ENCODE results near the gene ADAMTS6.
"Not testable (repeated sequence)": the region's sequence is repeated elsewhere in the genome, so short reads cannot be mapped to it uniquely, and the experiment has no call there.

Gene ADAMTS6, protein sequence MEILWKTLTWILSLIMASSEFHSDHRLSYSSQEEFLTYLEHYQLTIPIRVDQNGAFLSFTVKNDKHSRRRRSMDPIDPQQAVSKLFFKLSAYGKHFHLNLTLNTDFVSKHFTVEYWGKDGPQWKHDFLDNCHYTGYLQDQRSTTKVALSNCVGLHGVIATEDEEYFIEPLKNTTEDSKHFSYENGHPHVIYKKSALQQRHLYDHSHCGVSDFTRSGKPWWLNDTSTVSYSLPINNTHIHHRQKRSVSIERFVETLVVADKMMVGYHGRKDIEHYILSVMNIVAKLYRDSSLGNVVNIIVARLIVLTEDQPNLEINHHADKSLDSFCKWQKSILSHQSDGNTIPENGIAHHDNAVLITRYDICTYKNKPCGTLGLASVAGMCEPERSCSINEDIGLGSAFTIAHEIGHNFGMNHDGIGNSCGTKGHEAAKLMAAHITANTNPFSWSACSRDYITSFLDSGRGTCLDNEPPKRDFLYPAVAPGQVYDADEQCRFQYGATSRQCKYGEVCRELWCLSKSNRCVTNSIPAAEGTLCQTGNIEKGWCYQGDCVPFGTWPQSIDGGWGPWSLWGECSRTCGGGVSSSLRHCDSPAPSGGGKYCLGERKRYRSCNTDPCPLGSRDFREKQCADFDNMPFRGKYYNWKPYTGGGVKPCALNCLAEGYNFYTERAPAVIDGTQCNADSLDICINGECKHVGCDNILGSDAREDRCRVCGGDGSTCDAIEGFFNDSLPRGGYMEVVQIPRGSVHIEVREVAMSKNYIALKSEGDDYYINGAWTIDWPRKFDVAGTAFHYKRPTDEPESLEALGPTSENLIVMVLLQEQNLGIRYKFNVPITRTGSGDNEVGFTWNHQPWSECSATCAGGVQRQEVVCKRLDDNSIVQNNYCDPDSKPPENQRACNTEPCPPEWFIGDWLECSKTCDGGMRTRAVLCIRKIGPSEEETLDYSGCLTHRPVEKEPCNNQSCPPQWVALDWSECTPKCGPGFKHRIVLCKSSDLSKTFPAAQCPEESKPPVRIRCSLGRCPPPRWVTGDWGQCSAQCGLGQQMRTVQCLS (N-terminal part only)

GRCh38 chr5:65481635-65482295 lies at the start of gene ADAMTS6:
Gene ADAMTS6, minus strand, starts transcription at chr5:65481920. Its CDS starts 8,247 bp downstream, at chr5:65473673.
- DNase-seq (ENCODE audit: low read depth in 3 of 3, low spot score in 1 of 3) = peak; percentile 21 to 59 (median 53)

DNA sequence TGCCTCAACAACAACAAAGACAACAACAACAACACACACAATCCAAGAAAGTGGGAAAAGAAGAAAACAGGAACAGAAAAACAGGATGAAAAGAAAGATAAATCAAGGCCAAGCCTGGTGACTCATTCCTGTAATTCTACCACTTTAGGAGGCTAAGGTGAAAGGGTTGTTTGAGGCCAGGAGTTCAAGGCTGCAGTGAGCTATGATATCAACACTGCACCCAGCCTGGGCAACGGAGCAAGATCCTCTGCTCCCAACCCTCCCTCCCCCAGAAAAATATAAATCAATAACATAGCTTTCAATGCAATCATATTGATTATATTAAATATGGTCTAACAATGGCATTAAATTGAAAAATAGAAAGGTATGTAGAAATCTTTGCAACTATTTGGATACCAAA lies 49.2 kb upstream of the ADAMTS6 start:
- no peak for DNase-seq (ENCODE audit: low read depth in 3 of 3, low spot score in 1 of 3)

- DNase-seq (ENCODE audit: low read depth in 3 of 3, low spot score in 1 of 3) = no peak
These were observed 44.0 kb upstream of the ADAMTS6 start for GRCh38 chr5:65525726-65526125.

DNA sequence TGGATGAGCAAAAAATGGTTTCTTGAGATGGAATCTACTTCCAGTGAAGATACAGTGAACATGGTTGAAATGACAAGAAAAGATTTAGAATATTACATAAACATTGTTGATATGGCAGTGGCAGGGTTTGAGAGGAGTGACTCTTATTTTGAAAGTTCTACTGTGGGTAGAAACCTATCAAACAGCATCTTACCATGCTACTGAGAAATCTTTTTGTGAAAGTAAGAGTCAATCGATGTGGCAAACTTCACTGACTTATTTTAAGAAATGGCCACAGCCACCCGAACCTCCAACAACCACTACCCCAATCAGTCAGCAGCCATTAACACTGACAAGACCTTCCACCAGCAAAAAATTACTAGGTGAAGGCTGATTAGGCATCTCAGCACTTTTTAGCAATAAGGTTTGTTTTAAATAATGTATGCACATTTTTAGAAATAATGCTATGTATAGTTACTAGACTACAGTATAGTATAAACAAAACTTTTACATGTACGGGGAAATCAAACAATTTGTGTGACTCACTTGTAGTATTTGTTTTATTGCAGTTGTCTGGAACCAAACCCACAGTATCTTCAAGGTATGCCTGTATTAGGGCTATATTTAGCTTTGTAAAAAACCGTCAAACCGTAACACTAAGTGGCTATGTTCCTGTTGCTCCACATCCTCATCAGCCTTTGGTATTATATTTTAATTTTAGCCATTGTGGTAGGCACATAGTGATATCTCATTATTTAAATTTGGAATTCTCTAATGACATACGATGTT lies 30.6 kb upstream of the ADAMTS6 start:
- DNase-seq (ENCODE audit: low read depth in 3 of 3, low spot score in 1 of 3) = no peak

- no peak for DNase-seq (ENCODE audit: low read depth in 3 of 3, low spot score in 1 of 3)
These were observed 27.3 kb upstream of the ADAMTS6 start for GRCh38 chr5:65508978-65509377.

GRCh38 chr5:65506961-65507360 lies 25.2 kb upstream of the ADAMTS6 start:
- no peak for DNase-seq (ENCODE audit: low read depth in 3 of 3, low spot score in 1 of 3)

DNA sequence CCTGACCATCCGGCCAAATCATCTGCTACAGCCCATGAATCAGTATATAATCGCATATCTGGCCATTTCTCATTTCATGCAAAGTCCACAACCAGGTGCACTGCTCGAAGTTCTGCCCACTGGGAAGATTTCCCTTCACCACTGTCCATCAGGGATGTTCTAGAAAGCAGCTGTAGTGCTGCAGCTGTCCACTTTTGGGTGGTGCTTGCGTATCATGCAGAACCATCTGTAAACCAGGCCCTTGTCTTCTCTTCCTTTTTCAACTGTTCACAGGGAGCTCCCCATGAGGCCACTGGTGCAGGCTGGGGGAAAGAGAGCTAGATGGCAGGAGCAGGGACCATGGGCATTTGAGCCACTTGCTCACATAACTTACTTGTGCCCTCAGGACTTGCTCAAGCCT lies 7.4 kb upstream of the ADAMTS6 start:
- no peak for DNase-seq (ENCODE audit: low read depth in 3 of 3, low spot score in 1 of 3)

- DNase-seq (ENCODE audit: low read depth in 3 of 3, low spot score in 1 of 3) = not testable (repeated sequence)
These were observed 6.4 kb upstream of the ADAMTS6 start for GRCh38 chr5:65488038-65488687.

- DNase-seq (ENCODE audit: low read depth in 3 of 3, low spot score in 1 of 3) = not testable (repeated sequence)
These were observed 5.1 kb upstream of the ADAMTS6 start for GRCh38 chr5:65486803-65487202.

DNA sequence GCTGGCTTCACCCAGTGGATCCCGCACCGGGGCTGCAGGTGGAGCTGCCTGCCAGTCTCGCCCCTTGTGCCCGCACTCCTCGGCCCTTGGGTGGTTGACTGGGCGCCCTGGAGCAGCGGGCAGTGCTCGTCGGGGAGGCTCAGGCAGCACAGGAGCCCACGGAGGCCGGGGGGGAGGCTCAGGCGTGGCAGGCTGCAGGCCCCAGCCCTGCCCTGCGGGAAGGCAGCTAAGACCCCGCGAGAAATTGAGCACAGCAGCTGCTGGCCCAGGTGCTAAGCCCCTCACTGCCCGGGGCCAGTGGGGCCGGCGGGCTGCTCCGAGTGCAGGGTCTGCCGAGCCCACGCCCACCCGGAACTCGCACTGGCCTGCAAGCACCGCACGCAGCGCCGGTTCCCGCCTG lies 3.7 kb upstream of the ADAMTS6 start:
- DNase-seq (ENCODE audit: low read depth in 3 of 3, low spot score in 1 of 3) = no peak

DNA sequence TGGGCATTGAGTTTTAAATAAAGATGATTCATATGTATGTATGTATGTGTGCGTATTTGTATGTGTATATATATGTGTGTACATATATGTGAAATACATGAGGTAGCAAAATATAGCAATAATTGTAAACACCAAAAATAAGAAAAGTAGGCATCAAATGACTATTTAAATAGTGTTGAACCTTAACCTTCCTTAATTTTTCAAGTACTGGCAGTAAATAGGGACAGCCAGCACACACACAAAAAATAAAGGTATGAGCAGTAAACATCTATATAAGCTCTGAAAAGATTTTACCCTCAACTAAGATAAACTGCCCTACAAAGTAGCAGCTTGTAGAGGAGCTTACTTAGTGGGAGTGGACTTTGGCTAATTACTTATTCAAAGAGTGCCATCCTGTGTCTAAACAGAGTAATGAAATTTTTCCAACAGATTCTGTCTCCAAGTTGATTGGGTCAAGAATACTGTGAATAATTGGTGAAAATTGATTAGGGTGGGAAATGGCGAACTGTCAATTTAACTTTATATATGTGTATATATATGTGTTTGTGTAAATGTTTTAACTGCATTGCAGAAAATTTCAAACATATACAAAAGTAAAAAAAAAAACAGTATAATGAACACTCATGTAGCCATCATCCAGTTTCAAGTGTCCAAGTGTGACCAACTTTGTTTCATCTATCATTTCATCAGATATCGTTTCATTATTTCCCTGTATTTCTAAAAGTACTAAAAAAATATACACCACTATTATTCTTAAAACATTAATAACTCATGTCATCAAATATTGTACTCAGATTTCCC lies 2.0 kb upstream of the ADAMTS6 start:
- no peak for DNase-seq (ENCODE audit: low read depth in 3 of 3, low spot score in 1 of 3)

DNA sequence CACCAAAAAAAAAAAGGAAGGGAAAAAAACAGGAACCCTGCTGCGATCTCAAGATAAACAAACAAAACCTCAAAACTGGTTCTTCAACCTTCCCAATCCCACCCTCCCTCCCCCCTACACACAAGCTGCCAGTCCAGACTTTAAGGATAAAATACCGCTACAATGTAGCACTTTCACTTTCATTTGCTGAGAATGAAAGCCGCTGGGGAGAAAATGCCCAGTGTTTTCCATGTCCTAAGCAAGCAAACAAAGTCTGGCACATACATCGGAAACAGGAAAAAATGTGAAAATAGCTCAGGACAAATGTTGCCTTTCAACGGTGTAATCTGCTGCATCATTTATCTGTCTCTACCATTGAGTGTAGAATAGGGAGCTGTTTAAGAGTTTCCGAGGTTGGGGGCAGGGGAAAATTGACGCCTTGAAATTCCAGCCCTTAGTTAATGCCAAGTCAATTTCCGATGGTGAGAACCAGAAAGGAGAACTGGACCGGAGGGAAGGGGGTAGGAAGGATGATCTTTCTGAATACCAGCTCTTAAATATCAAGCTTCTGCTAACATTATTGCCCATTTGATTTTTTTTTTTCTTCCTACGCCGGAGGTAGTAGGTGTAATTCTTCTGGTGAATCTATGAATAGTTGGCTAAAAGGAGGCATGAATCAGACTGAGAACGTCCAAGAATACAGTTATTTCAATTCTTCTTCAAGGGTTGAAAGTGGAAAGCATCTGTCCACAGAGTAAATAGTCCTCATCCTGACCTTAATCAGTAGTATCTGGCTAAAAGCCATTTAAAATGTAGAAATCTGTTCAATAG lies 1.2 kb upstream of the ADAMTS6 start:
- DNase-seq (ENCODE audit: low read depth in 3 of 3, low spot score in 1 of 3) = no peak

DNA sequence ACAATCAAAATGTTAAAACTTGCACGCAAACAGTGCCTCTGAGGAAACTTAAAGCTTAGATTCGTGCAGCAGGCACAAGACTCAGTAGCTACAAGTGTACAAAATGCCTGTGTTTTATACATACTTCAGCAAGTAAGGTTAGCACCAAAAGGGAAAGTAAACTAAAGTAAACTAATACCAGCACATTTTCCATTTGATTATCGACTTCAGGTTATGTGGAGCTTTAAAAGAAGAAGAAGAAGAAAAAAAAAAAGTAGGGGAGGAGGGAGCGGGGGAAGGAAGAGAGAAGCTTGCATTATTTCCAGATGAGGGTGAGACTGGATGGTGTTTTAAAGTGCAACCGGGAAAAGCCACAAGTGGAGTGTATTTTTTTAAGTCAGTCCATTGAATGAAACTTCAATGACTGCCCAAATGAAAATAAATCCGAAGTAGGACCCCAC lies 596 bp upstream of the ADAMTS6 start:
- no peak for DNase-seq (ENCODE audit: low read depth in 3 of 3, low spot score in 1 of 3)

DNA sequence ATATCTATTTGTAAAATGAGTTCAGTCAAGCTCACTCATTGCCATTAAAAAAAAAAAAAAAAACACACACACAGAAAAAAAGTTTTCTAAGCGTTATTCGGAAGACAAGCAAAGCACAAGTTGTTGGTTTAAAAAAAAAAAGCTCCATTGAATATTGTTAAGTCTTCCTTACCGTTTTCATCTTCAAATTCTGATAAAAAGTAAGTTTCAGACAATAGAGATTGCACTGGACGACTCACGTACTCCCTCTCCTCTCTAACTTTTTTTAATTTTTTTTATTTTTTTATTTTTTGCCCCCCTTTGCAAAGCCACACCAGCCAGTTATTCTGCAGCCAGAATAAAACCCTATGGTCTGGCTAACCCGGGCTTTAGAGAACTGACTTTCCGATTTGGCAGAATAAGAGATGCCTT lies 544 bp downstream of the ADAMTS6 start:
- no peak for DNase-seq (ENCODE audit: low read depth in 3 of 3, low spot score in 1 of 3)

DNA sequence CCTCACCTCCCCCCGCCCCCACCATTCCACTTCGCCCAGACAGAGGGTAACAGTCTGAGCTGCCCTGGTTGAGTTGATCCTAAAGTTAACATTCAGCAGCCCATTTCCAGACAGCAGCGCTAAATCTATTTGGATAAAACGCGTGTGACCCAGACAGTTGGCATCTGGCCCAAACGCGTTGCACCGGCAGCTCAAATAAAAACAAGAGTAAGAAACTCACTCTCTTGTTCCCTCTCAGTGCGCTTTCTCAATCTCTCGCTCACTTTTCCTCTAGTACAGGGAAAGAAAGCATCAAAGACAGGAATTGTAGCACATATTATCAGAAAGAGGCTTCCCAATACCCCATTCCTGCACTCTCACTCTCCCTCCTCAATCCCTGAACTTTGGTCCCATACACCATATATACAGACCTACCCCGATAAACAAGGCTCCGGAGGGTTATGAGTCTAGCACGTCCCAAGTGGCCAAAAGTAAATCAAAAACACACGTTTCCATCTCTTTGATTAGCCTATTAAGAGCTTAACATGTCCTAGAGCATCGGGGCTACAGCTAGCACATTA lies 1.3 kb downstream of the ADAMTS6 start:
- no peak for DNase-seq (ENCODE audit: low read depth in 3 of 3, low spot score in 1 of 3)

DNA sequence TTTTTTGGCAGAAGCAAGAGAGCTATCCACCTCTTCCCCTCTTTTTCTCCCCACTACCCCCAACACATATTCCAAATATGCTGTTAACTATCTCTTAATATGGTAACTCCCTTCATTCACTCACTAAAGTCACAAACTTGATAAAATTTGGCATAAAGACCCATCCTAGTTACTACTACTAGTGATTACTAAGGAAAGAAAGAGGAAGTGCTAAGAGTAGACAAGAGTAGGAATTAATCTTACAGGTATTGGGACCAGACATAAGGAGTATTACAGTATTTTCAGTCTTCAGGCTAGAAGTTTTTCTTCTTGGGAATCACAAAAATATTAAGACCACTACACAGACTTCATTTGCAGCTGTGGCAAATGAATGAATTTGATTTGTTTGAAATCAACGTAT lies 2.2 kb downstream of the ADAMTS6 start:
- DNase-seq (ENCODE audit: low read depth in 3 of 3, low spot score in 1 of 3) = no peak

GRCh38 chr5:65478336-65478735 lies 3.4 kb downstream of the ADAMTS6 start:
- no peak for DNase-seq (ENCODE audit: low read depth in 3 of 3, low spot score in 1 of 3)

DNA sequence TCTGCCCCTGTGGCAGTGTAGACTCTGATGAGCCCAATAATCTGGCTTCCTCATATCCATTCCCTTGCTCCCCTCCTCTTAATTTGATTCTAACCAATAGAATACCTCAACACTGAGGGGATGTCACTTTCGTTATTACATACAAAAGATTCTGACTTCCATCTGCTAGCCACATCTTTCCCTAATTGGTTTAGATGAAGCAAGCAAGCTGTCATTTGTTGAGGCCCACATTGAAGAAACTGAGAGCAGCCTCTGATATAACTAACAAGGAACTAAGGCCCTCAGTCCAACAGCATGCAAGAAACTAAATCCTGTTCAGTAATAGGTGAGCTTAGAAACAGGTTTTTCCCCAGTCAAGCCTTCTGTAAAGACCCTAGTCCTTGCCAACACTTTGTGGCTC lies 5.8 kb downstream of the ADAMTS6 start:
- no peak for DNase-seq (ENCODE audit: low read depth in 3 of 3, low spot score in 1 of 3)

Data from stimulated activated CD4-positive, alpha-beta T cell treated with anti-CD3 and anti-CD28 coated beads, TNF-alpha, amount 100 ng/mL, for 1 hour (primary cell).